Stomach smooth muscle (tissue), 2 donors: ENCODE results near the gene LDLRAD2.

Source experiments
- H3K27ac ChIP-seq: one replicate; pipeline ENCODE4 v1.7.0; 2013; ENCODE audit warnings: mild to moderate bottlenecking, low read length, inconsistent platforms
- H3K27me3 ChIP-seq, 2 donors: one replicate each; pipeline ENCODE4 v1.7.0; 2013; ENCODE audit warnings: low read length in 2 of 2; ENCODE audit not compliant: insufficient read depth in 2 of 2, control insufficient read depth in 1 of 2
- H3K36me3 ChIP-seq, 2 donors: one replicate each; pipeline ENCODE4 v1.7.0; 2013; ENCODE audit warnings: low read length in 2 of 2; ENCODE audit not compliant: control insufficient read depth in 2 of 2, insufficient read depth in 2 of 2
- H3K4me1 ChIP-seq: one replicate; pipeline ENCODE4 v1.7.0; 2013; ENCODE audit warnings: low read length; ENCODE audit not compliant: control insufficient read depth, insufficient read depth
- H3K4me3 ChIP-seq, 2 donors: one replicate each; pipeline ENCODE4 v1.7.0; 2013; ENCODE audit warnings: low read length in 2 of 2
- H3K9ac ChIP-seq, 2 donors: one replicate each; pipeline ENCODE4 v1.7.0; 2013; ENCODE audit warnings: low read length in 2 of 2, mild to moderate bottlenecking in 1 of 2
- H3K9me3 ChIP-seq, 2 donors: one replicate each; pipeline ENCODE4 v1.7.0; 2013; ENCODE audit warnings: low read length in 2 of 2; ENCODE audit not compliant: control insufficient read depth in 2 of 2
- donor health status: healthy.
- donor health status: Pancreatic carcinoma.

The LDLRAD2 gene

DNA sequence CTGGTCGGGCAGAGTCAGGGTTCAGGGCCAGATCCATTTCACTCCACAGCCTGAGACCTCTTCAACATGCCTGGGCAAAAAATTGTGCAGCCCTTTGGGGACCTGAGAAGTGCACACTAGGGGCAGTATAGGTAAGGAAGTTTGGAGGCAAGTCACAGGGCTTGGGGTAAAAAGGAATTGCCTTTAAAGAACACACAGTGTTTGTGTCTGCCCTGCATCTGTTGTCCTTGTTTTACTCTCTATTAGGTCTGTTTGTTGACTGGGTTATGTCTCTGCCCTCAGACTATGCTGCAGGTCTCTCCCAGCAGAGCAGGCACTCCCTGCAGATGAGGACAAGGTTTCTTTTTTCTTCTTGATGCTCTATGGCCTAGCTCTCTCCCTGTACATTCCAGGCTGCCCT lies 22.0 kb downstream of the LDLRAD2 start:
- H3K4me1 ChIP-seq = no peaks in the 10 kb centered on the region
- peaks cover 82 to 85% of the 10 kb centered on the region in 2 donors for H3K36me3 ChIP-seq
- H3K9ac ChIP-seq = no peak overlapping the region
- H3K9me3 ChIP-seq = no peaks in the 10 kb centered on the region
- H3K4me3 ChIP-seq = no peak overlapping the region
- H3K27me3 ChIP-seq = no peaks in the 10 kb centered on the region
- H3K27ac ChIP-seq = no peak overlapping the region

DNA sequence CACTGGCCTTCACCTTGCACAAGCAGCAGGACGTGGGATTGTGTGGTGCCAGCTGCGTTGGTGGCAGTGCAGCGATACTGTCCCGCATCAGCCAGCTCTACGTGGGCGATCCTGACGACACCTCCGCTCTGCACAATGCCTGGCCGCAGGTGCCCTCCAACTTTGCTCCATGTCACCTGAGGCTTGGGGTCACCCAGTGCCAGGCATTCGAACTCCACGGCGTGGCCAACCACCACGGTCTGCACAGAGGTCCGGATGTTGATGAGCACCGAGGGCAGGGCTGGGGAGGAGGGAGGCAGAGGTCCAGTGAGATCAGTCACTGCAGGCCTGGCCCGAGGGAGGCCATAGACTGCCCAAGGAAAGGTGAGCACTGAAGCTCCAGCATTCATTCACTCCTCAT lies 22.6 kb downstream of the LDLRAD2 start:
- H3K36me3 ChIP-seq = peaks cover 82 to 85% of the 10 kb centered on the region in 2 donors
- H3K9me3 ChIP-seq = no peaks in the 10 kb centered on the region
- no peaks in the 10 kb centered on the region for H3K27me3 ChIP-seq
- no peak overlapping the region for H3K27ac ChIP-seq
- H3K4me1 ChIP-seq = no peaks in the 10 kb centered on the region
- no peak overlapping the region for H3K4me3 ChIP-seq
- no peak overlapping the region for H3K9ac ChIP-seq

GRCh38 chr1:21836010-21836409 lies 23.9 kb downstream of the LDLRAD2 start:
- H3K36me3 ChIP-seq = peaks cover 78 to 87% of the 10 kb centered on the region in 2 donors
- H3K9ac ChIP-seq = no peak overlapping the region
- H3K4me3 ChIP-seq = no peak overlapping the region
- H3K9me3 ChIP-seq = no peaks in the 10 kb centered on the region
- no peaks in the 10 kb centered on the region for H3K27me3 ChIP-seq
- H3K27ac ChIP-seq = no peak overlapping the region
- no peaks in the 10 kb centered on the region for H3K4me1 ChIP-seq

DNA sequence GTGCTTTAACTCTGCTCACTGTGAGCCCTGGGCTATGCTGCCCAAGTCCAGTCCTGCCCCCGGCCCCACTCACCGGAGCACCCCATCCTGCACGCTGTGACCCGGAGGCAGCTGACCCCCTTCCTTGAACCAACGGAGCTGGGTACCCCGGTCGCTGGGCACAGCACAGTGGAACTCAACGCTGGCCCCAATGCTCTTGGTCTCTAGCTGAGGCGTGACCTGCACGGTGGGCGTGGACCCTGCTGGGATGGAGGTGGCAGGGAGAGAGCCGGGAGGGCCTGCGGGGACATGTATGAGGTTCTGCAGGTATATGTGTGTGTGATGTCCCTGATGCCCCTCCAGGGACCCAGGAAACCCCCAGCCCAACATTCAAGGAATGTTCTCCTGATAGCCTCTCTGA lies 24.7 kb downstream of the LDLRAD2 start:
- no peak overlapping the region for H3K4me3 ChIP-seq
- H3K4me1 ChIP-seq = no peaks in the 10 kb centered on the region
- no peak overlapping the region for H3K9ac ChIP-seq
- no peaks in the 10 kb centered on the region for H3K27me3 ChIP-seq
- peaks cover 82 to 87% of the 10 kb centered on the region in 2 donors for H3K36me3 ChIP-seq
- no peaks in the 10 kb centered on the region for H3K9me3 ChIP-seq
- no peak overlapping the region for H3K27ac ChIP-seq

DNA sequence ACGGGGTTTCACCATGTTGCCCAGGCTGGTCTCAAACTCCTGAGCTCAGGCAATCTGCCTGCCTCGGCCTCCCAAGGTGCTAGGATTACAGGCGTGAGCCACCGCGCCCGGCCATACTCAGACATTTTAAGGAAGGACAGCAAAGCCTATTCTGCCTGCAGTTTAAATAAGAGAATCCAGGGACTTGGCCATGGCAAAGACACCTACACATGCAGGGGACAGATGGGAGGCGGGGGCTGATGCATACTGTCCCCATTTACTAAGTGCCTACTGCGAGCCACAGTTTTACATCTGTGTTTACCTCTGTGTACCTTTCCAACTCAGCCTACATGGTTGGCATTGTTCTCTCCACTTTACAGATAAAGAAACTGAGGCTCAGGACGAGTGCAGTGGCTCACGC lies 25.4 kb downstream of the LDLRAD2 start:
- Histone ChIP-seq H3K9ac (no peak overlapping the region), H3K9me3 (no peaks in the 10 kb centered on the region), H3K36me3 (peaks cover 82 to 87% of the 10 kb centered on the region in 2 donors), H3K27me3 (no peaks in the 10 kb centered on the region), H3K4me1 (no peaks in the 10 kb centered on the region), H3K27ac (no peak overlapping the region), H3K4me3 (no peak overlapping the region)

DNA sequence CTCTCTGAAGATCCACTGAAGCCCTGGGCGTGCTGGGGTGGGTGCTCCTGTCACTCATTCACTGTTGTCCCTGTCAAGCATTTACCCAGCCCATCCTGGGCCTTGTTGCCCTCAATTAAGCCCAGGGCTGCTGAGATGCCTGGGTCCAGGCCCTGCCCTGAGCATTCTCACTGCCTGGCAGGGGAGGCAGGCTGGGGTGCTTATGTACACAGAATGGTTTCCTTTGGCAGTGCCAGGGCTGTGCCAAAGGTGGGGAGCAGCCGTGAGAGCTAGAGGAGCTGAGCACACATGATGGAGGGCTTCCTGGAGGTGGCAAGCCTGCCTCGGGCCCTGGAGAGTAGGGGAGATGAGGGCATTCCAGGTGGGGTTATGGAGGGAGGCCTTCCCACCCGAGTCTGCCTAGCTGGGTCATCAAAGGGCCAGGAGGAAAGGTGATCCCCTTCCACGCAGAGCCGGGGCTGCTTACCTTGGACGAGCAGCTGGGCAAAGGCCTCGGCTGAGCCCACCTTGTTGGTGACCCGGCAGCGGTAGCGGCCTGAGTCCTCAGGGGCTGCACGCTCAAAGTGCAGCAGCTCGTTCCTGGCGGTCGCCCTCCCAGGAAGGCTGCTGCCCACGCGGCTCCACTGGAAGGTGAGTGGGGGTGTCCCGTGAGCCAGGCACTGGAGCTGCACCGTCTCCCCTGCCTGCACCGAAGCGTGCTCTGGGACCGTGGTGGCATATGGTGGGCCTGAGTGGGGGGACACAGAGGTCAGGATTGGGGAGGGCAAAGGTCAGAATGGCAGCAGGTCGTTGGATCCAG lies 26.5 kb downstream of the LDLRAD2 start:
- Histone ChIP-seq H3K36me3 (peaks cover 86 to 87% of the 10 kb centered on the region in 2 donors), H3K27me3 (no peaks in the 10 kb centered on the region), H3K4me1 (no peaks in the 10 kb centered on the region), H3K9ac (no peak overlapping the region), H3K27ac (no peak overlapping the region), H3K9me3 (no peaks in the 10 kb centered on the region), H3K4me3 (no peak overlapping the region)

GRCh38 chr1:21839337-21840037 lies 27.4 kb downstream of the LDLRAD2 start:
- H3K36me3 ChIP-seq = peaks cover 82 to 86% of the 10 kb centered on the region in 2 donors

GRCh38 chr1:21840981-21841380 lies 28.9 kb downstream of the LDLRAD2 start:
- no peaks in the 10 kb centered on the region for H3K4me1 ChIP-seq
- peaks cover 77 to 80% of the 10 kb centered on the region in 2 donors for H3K36me3 ChIP-seq
- H3K27ac ChIP-seq = no peak overlapping the region

More at GRCh38 chr1:21839337-21840037, 27.4 kb downstream of the LDLRAD2 start:
- Histone ChIP-seq H3K4me1 (no peaks in the 10 kb centered on the region), H3K27me3 (no peaks in the 10 kb centered on the region), H3K4me3 (no peak overlapping the region), H3K9ac (no peak overlapping the region), H3K9me3 (no peaks in the 10 kb centered on the region), H3K27ac (no peak overlapping the region)

GRCh38 chr1:21841852-21842466 lies 29.9 kb downstream of the LDLRAD2 start:
- Histone ChIP-seq H3K4me1 (no peaks in the 10 kb centered on the region), H3K27me3 (no peaks in the 10 kb centered on the region), H3K9ac (no peak overlapping the region), H3K27ac (no peak overlapping the region), H3K36me3 (peaks cover 71 to 78% of the 10 kb centered on the region in 2 donors), H3K9me3 (no peaks in the 10 kb centered on the region), H3K4me3 (no peak overlapping the region)

More at GRCh38 chr1:21840981-21841380, 28.9 kb downstream of the LDLRAD2 start:
- Histone ChIP-seq H3K27me3 (no peaks in the 10 kb centered on the region), H3K4me3 (no peak overlapping the region), H3K9me3 (no peaks in the 10 kb centered on the region), H3K9ac (no peak overlapping the region)

DNA sequence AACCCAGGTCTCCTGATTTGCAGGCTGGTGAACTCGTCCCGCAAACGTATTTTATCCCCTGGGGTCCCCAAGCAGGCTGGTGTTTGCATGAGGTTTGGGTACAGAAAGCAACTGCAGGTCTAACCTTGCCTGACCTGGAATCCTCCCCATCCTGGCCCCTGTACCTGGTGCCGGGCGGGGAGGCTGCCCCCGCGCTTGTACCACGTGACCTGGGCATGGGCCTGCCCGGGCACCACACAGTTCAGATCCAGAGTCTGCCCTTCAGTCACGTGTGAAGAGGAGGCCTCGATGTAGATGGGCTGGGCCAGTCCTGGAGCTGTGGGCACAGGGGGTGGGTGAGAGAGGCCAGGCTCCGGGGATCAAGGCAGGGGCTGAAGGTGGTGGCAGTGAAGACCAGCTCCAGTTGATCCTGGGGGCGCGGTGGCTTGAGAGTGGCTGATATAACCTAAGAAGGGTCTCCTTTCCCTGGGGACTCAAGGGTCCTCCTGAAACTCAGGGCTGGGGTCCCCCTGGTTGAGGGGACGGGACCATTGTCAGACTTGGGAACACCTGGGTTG lies 30.6 kb downstream of the LDLRAD2 start:
- Histone ChIP-seq H3K9me3 (no peaks in the 10 kb centered on the region), H3K27ac (no peak overlapping the region), H3K27me3 (no peaks in the 10 kb centered on the region), H3K9ac (no peak overlapping the region), H3K36me3 (peaks cover 74 to 80% of the 10 kb centered on the region in 2 donors), H3K4me1 (no peaks in the 10 kb centered on the region), H3K4me3 (no peak overlapping the region)
